ENCODE measurements around the gene ATP6V0A1. TPM values are rescaled to one million over a fixed set of nuclear protein-coding genes. Genes with fewer than 3 reads are reported as not detected.
"Not testable (repeated sequence)": the region's sequence is repeated elsewhere in the genome, so short reads cannot be mapped to it uniquely, and the experiment has no call there.

The ATP6V0A1 gene
- total and polyA plus RNA-seq, 2 experiments from 2014 or later = 23.9 to 42.3 TPM

- TF ChIP-seq REST (IDR thresholded peaks at IDR 0.05; ENCODE audit: unreplicated experiment) = no peak
- no peak for TF ChIP-seq ETS1 (IDR thresholded peaks at IDR 0.05)
- no peak for TF ChIP-seq NANOG (IDR thresholded peaks at IDR 0.05; ENCODE audit: borderline replicate concordance)
- no peak for TF ChIP-seq STAT1 (IDR thresholded peaks at IDR 0.05; ENCODE audit: unreplicated experiment)
- TF ChIP-seq EZH2 (IDR thresholded peaks at IDR 0.05; ENCODE audit: low read depth, unreplicated experiment) = no peak
- TF ChIP-seq ZNF331 (CRISPR knock-in tag; IDR thresholded peaks at IDR 0.05; ENCODE audit: low read depth) = no peak
- TF ChIP-seq JUNB (IDR thresholded peaks at IDR 0.05; ENCODE audit: unreplicated experiment) = no peak
- no peak for TF ChIP-seq CTCF (conservative IDR thresholded peaks at IDR 0.05; ENCODE audit: low read depth in 2 of 2)
These were observed 90.5 kb downstream of the ATP6V0A1 start (continued) for GRCh38 chr17:42548993-42549755.

- H3K79me2 ChIP-seq (replicated peaks; ENCODE audit: insufficient read depth); H2AFZ ChIP-seq; H3F3A ChIP-seq (replicated peaks; ENCODE audit: low read depth); H3K27me3 ChIP-seq (ENCODE audit: insufficient read depth); ATAC-seq; H3K36me3 ChIP-seq (ENCODE audit: insufficient read depth); H3K36me3 Mint-ChIP-seq (ENCODE audit: low read depth); H4K20me1 ChIP-seq (replicated peaks; ENCODE audit: insufficient read depth); DNase-seq (ENCODE audit: low spot score); H3K9me3 Mint-ChIP-seq; H3K27ac Mint-ChIP-seq; H3K27ac ChIP-seq (ENCODE audit: low read depth); H3K9me2 ChIP-seq (ENCODE audit: insufficient read depth): not testable (repeated sequence)
- H3K4me3 Mint-ChIP-seq = peak within 1 kb of the TSS; percentile 87
- H3K4me1 Mint-ChIP-seq = peaks cover 21% of the 10 kb centered on the region
- peaks cover 20% of the 10 kb centered on the region for H3K27me3 Mint-ChIP-seq (ENCODE audit: insufficient read depth, low read depth, poor library complexity)
- H3K4me2 ChIP-seq = peak within 1 kb of the TSS; percentile 92
- H3K4me3 ChIP-seq = peak within 1 kb of the TSS; percentile 93
- H3K4me1 ChIP-seq (ENCODE audit: insufficient read depth) = peaks cover 12% of the 10 kb centered on the region
These were observed 94.1 kb downstream of the ATP6V0A1 start, which contains the start of gene HSD17B1 for GRCh38 chr17:42552736-42553135. Gene HSD17B1 (plus strand): TSS chr17:42552923. CDS start chr17:42552934, 11 bp downstream.

Data from GM23338 (cell line).